Brain microvascular endothelial cell (primary cell): ENCODE results near the gene PARS2.

Experiments used
- DNase-seq: peaks from one replicate; pipeline ENCODE4 v3.0.0-alpha.2; 2020
- H3K27ac ChIP-seq: fragments of 250-450 bp; sonication (Bioruptor Pico); 2 replicates; pipeline ENCODE4 v1.5.1; 2020; ENCODE audit warnings: mild to moderate bottlenecking, moderate library complexity
- H3K27me3 ChIP-seq: fragments of 250-450 bp; sonication (Bioruptor Pico); replicated peaks from 2 replicates; pipeline ENCODE4 v1.5.1; 2020; ENCODE audit warnings: mild to moderate bottlenecking
- H3K36me3 ChIP-seq: fragments of 250-450 bp; sonication (Bioruptor Pico); replicated peaks from 2 replicates; pipeline ENCODE4 v1.5.1; 2020; ENCODE audit warnings: mild to moderate bottlenecking
- H3K4me3 ChIP-seq: 2 replicates; pipeline ENCODE4 v1.5.1; 2011; ENCODE audit warnings: low read depth, mild to moderate bottlenecking, control low read depth, low read length, moderate library complexity
- CTCF ChIP-seq: IDR thresholded peaks from 2 replicates; pipeline ENCODE4 v1.5.1; 2011; ENCODE audit warnings: low read depth, mild to moderate bottlenecking, moderate library complexity, low read length, control low read depth, inconsistent platforms; ENCODE audit errors: missing control alignments
- in situ Hi-C: cut with HindIII; loops from 2 replicates; pipeline ENCODE4 v1.10.0; 2017; ENCODE audit warnings: low sequenced_read_pairs, low pct_ligation_motif_present

The PARS2 gene

GRCh38 chr1:54724771-54725170 lies 39.6 kb downstream of the PARS2 start:
- no peak for DNase-seq
- no peak for TF ChIP-seq CTCF
- Histone ChIP-seq H3K27me3 (no peaks in the 10 kb centered on the region), H3K27ac (no peak overlapping the region), H3K36me3 (peaks cover 59% of the 10 kb centered on the region), H3K4me3 (no peak overlapping the region)
- in situ Hi-C loops = no loop called here

GRCh38 chr1:54723985-54724384 lies 40.3 kb downstream of the PARS2 start:
- in situ Hi-C loops = no loop called here
- Histone ChIP-seq H3K27me3 (no peaks in the 10 kb centered on the region), H3K36me3 (peaks cover 55% of the 10 kb centered on the region), H3K4me3 (no peak overlapping the region), H3K27ac (no peak overlapping the region)
- DNase-seq = no peak
- TF ChIP-seq CTCF = no peak

- no peaks in the 10 kb centered on the region for H3K27me3 ChIP-seq
- H3K4me3 ChIP-seq = no peak overlapping the region
- peaks cover 59% of the 10 kb centered on the region for H3K36me3 ChIP-seq
- in situ Hi-C loops = no loop called here
- H3K27ac ChIP-seq = no peak overlapping the region
- DNase-seq = no peak
- TF ChIP-seq CTCF = no peak
Observed at GRCh38 chr1:54721719-54722118, 42.6 kb downstream of the PARS2 start.

GRCh38 chr1:54716299-54717047 lies 47.9 kb downstream of the PARS2 start:
- peak; percentile 31 for DNase-seq
- Histone ChIP-seq H3K27me3 (no peaks in the 10 kb centered on the region), H3K27ac (peak overlapping the region; percentile 70), H3K4me3 (peak overlapping the region; percentile 93), H3K36me3 (peaks cover 14% of the 10 kb centered on the region)
- no peak for TF ChIP-seq CTCF
- in situ Hi-C loops = no loop called here

GRCh38 chr1:54715493-54716298 lies 48.6 kb downstream of the PARS2 start, which contains the start of gene TTC4:
Gene TTC4 (plus strand): TSS chr1:54715861. CDS start chr1:54715909, 48 bp downstream.
- H3K27ac ChIP-seq = peak within 1 kb of the TSS; percentile 70
- H3K36me3 ChIP-seq = peaks cover 11% of the 10 kb centered on the region
- no peaks in the 10 kb centered on the region for H3K27me3 ChIP-seq
- H3K4me3 ChIP-seq = peak within 1 kb of the TSS; percentile 93
- TF ChIP-seq CTCF = no peak
- in situ Hi-C loops = no loop called here
- peak; percentile 62 for DNase-seq
